ENCODE measurements around the gene PSMA4. TPM values are rescaled to one million over a fixed set of nuclear protein-coding genes. Genes with fewer than 3 reads are reported as not detected.

PSMA4 gene
- total and polyA plus RNA-seq, 10 of the 15 experiments (the other 5 are each of a cell fraction or from before 2014, with no cell fraction given): 210 to 1,221 (median 546) TPM

GRCh38 chr15:78527325-78527724, 12.9 kb upstream of the PSMA4 start:
- Histone ChIP-seq H3K79me2 (ENCODE audit: control insufficient read depth, insufficient read depth, low read length) (no peaks in the 10 kb centered on the region), H3K27me3 (replicated peaks in 1 of 2; ENCODE audit: control insufficient read depth in 2 of 2, insufficient read depth in 2 of 2, low read length in 1 of 2) (no peaks in the 10 kb centered on the region), H4K20me1 (ENCODE audit: control insufficient read depth, insufficient read depth) (no peaks in the 10 kb centered on the region), H3K4me2 (ENCODE audit: control insufficient read depth, insufficient read depth) (no peak overlapping the region), H2AFZ (ENCODE audit: control insufficient read depth, low read depth, low read length) (no peak overlapping the region), H3K4me1 (ENCODE audit: control insufficient read depth, insufficient read depth, low read length) (no peaks in the 10 kb centered on the region), H3K36me3 (ENCODE audit: control insufficient read depth in 2 of 2, insufficient read depth in 2 of 2, low read length in 1 of 2) (no peaks in the 10 kb centered on the region), H3K9me3 (replicated peaks; ENCODE audit: control insufficient read depth, insufficient read depth, low read length) (no peaks in the 10 kb centered on the region; the same call in 2 of the 3 replicates), H3K9ac (ENCODE audit: control insufficient read depth, insufficient read depth, low read length) (no peak overlapping the region), H3K4me3 (no peak overlapping the region), H3K27ac (ENCODE audit: control insufficient read depth, insufficient read depth) (no peak overlapping the region)
- ChIA-PET RAD21 (ENCODE audit: unreplicated experiment) (no interaction called here), POLR2A (no interaction called here), CTCF (no interaction called here), SMC1A (ENCODE audit: uncharacterized antibody, unreplicated experiment) (no interaction called here)
- ATAC-seq: no peak
- no peak for DNase-seq (ENCODE audit: low read depth, low spot score)
- peak; percentile 18 for FAIRE-seq
- TF ChIP-seq PKNOX1 (IDR thresholded peaks at IDR 0.05): peak; percentile 79
- TF ChIP-seq ELK1 (IDR thresholded peaks at IDR 0.05; ENCODE audit: low read depth, low read length): peak; percentile 75
- no peak for TF ChIP-seq BRCA1 (IDR thresholded peaks at IDR 0.05; ENCODE audit: low read depth, low read length)
- TF ChIP-seq SRF (IDR thresholded peaks at IDR 0.05; ENCODE audit: low read depth in 2 of 2, low read length in 2 of 2): peak; percentile 71 to 86
- intact Hi-C loops (cut with micrococcal nuclease; ENCODE audit: unreplicated experiment) (no loop called here), in situ Hi-C loops (cut with MboI) (no loop called here)
- no TSS peak for BruUV-seq (replicated peaks)
- WGBS (ENCODE audit: insufficient coverage, insufficient replicate concordance, low lambda C conversion rate, missing lambda C conversion rate): 48% methylated on average over 5 of the region's 5 CpGs

GRCh38 chr15:78533331-78533730, 6.9 kb upstream of the PSMA4 start:
- Histone ChIP-seq H3K27ac (ENCODE audit: control insufficient read depth, insufficient read depth) (no peak overlapping the region), H3K4me1 (ENCODE audit: control insufficient read depth, insufficient read depth, low read length) (no peaks in the 10 kb centered on the region; the same call in 1 of the 2 replicates), H3K9ac (ENCODE audit: control insufficient read depth, insufficient read depth, low read length) (no peak overlapping the region), H2AFZ (ENCODE audit: control insufficient read depth, low read depth, low read length) (no peak overlapping the region), H3K4me3 (no peak overlapping the region), H3K36me3 (ENCODE audit: control insufficient read depth in 2 of 2, insufficient read depth in 2 of 2, low read length in 1 of 2) (no peaks in the 10 kb centered on the region), H3K4me2 (ENCODE audit: control insufficient read depth, insufficient read depth) (no peak overlapping the region), H3K9me3 (replicated peaks; ENCODE audit: control insufficient read depth, insufficient read depth, low read length) (no peaks in the 10 kb centered on the region), H3K79me2 (ENCODE audit: control insufficient read depth, insufficient read depth, low read length) (no peaks in the 10 kb centered on the region), H3K27me3 (replicated peaks in 1 of 2; ENCODE audit: control insufficient read depth in 2 of 2, insufficient read depth in 2 of 2, low read length in 1 of 2) (no peaks in the 10 kb centered on the region), H4K20me1 (ENCODE audit: control insufficient read depth, insufficient read depth) (no peaks in the 10 kb centered on the region)
- ChIA-PET POLR2A (interaction anchor here (0.8 kb wide), 1 partner anchor 17 kb away, joined by 3 read pairs; no protein-coding TSS in a partner anchor), RAD21 (ENCODE audit: unreplicated experiment) (no interaction called here), SMC1A (ENCODE audit: uncharacterized antibody, unreplicated experiment) (no interaction called here), CTCF (interaction anchor here (0.6 kb wide), 1 partner anchor 292 kb away, joined by 3 read pairs; no protein-coding TSS in a partner anchor)
- 48% methylated on average over 2 of the region's 2 CpGs for WGBS (ENCODE audit: insufficient coverage, insufficient replicate concordance, low lambda C conversion rate, missing lambda C conversion rate)
- FAIRE-seq: no peak
- no peak for ATAC-seq
- BruUV-seq (replicated peaks): no TSS peak
- DNase-seq (ENCODE audit: low read depth, low spot score): no peak
- intact Hi-C loops (cut with micrococcal nuclease; ENCODE audit: unreplicated experiment) (no loop called here), in situ Hi-C loops (cut with MboI) (no loop called here)
- TF ChIP-seq SP1 (IDR thresholded peaks at IDR 0.05; ENCODE audit: low read depth, low read length) (no peak), MTA3 (IDR thresholded peaks at IDR 0.05; ENCODE audit: borderline replicate concordance, low read length) (no peak), JUNB (IDR thresholded peaks at IDR 0.05) (no peak)
